ENCODE data around the gene DOP1A. TPM values are rescaled to one million over a fixed set of nuclear protein-coding genes. Genes with fewer than 3 reads are reported as not detected.
A peak's percentile ranks its signal among the peaks of the same experiment; 100 is the strongest.

The DOP1A gene, protein sequence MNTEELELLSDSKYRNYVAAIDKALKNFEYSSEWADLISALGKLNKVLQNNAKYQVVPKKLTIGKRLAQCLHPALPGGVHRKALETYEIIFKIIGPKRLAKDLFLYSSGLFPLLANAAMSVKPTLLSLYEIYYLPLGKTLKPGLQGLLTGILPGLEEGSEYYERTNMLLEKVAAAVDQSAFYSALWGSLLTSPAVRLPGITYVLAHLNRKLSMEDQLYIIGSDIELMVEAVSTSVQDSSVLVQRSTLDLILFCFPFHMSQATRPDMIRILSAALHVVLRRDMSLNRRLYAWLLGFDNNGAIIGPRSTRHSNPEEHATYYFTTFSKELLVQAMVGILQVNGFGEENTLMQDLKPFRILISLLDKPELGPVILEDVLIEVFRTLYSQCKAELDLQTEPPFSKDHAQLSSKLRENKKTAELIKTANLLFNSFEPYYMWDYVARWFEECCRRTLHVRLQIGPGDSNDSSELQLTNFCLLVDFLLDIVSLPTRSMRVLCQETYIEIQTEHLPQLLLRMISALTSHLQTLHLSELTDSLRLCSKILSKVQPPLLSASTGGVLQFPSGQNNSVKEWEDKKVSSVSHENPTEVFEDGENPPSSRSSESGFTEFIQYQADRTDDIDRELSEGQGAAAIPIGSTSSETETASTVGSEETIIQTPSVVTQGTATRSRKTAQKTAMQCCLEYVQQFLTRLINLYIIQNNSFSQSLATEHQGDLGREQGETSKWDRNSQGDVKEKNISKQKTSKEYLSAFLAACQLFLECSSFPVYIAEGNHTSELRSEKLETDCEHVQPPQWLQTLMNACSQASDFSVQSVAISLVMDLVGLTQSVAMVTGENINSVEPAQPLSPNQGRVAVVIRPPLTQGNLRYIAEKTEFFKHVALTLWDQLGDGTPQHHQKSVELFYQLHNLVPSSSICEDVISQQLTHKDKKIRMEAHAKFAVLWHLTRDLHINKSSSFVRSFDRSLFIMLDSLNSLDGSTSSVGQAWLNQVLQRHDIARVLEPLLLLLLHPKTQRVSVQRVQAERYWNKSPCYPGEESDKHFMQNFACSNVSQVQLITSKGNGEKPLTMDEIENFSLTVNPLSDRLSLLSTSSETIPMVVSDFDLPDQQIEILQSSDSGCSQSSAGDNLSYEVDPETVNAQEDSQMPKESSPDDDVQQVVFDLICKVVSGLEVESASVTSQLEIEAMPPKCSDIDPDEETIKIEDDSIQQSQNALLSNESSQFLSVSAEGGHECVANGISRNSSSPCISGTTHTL (N-terminal part only)
- total RNA-seq (2014; rRNA removed; shearing (Covaris generic)) = 5.3 and 11.5 TPM in 2 replicates
- 2.5 and 3.7 TPM in 2 replicates for polyA plus RNA-seq (2015; cell fraction: cytosol; rRNA removed)
- 17.3 and 22.3 TPM in 2 replicates for polyA plus RNA-seq (2015; cell fraction: nucleus; rRNA removed)

GRCh38 chr6:83067448-83068439 lies at the start of gene DOP1A:
Gene DOP1A (plus strand): TSS chr6:83067671. CDS start chr6:83096978, 29,307 bp downstream.
- in situ Hi-C loops (cut with HindIII; ENCODE audit: low pct_unique_long_range_greater_than_20kb, low sequenced_read_pairs) = no loop called here
- DNase-seq (ENCODE audit: low read depth, low spot score) = peak; percentile 91

GRCh38 chr6:83019741-83020140 lies 47.7 kb upstream of the DOP1A start:
- in situ Hi-C loops (cut with HindIII; ENCODE audit: low pct_unique_long_range_greater_than_20kb, low sequenced_read_pairs) = no loop called here

DNA sequence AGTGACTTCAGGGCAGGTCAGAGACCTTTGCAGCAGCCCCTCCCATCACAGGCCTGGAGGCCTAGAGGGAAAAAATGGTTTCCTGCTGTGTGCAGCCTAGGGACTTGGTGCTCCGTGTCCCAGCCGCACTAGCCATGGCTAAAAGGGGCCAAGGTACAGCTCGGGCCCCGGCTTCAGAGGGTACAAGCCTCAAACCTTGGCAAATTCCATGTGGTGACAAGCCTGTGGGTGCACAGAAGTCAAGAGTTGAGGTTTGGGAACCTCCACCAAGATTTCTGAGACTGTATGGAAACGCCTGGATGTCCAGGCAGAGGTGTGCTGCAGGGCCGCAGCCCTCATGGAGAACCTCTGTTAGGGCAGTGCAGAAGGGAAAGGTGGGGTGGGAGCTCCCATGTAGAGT lies 35.8 kb upstream of the DOP1A start:
- DNase-seq (ENCODE audit: low read depth, low spot score) = no peak
- in situ Hi-C loops (cut with HindIII; ENCODE audit: low pct_unique_long_range_greater_than_20kb, low sequenced_read_pairs) = no loop called here

More at GRCh38 chr6:83019741-83020140, 47.7 kb upstream of the DOP1A start:
- DNase-seq (ENCODE audit: low read depth, low spot score) = no peak

DNA sequence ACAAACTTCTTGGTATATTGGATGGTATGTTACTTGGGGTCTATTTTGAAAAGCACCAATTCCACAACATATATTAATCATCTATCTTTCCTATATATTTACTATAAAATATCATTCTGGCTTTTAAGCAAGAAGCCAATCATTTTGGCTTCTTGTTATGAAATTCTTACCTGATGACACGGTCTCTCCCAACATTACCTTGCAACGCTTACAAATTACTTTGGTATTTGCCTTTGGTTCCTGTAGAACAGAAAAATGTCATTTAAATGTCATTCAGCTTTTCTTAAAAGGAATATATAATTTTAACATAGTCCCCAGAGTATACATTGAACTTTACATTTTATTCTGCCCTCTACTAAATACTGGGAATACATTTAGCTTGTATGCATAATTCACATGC lies 29.2 kb upstream of the DOP1A start:
- no peak for DNase-seq (ENCODE audit: low read depth, low spot score)

DNA sequence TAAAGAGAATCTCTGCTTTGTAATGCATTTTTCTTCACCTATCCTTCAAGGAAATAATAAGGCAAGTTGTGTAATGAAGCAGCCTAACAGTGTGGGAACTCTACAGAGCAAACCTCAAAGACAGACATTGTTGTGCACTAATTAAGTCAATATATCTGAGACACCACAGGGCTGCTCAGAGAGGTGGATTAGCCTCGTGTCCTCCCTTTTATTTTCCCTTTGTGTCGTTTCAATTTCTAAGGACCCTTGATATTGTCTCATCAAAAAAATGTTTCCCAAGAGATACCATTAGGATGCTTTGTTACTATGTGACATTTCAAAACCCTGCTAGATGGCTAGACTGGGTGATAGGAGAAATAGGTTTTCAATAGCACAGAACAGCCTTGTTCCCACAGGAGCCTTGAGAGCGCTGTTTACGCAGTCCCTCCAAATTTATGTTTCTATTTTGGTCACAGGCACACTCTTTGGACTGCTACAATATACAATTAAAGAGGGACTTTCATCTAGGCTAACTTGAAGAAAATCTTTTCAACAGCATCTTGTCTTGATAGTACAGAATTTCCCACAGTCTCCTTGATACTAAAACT lies 24.9 kb upstream of the DOP1A start:
- peak; percentile 26 for DNase-seq (ENCODE audit: low read depth, low spot score)
- in situ Hi-C loops (cut with HindIII; ENCODE audit: low pct_unique_long_range_greater_than_20kb, low sequenced_read_pairs) = no loop called here

More for the DNA sequence above, 29.2 kb upstream of the DOP1A start:
- in situ Hi-C loops (cut with HindIII; ENCODE audit: low pct_unique_long_range_greater_than_20kb, low sequenced_read_pairs) = no loop called here

DNA sequence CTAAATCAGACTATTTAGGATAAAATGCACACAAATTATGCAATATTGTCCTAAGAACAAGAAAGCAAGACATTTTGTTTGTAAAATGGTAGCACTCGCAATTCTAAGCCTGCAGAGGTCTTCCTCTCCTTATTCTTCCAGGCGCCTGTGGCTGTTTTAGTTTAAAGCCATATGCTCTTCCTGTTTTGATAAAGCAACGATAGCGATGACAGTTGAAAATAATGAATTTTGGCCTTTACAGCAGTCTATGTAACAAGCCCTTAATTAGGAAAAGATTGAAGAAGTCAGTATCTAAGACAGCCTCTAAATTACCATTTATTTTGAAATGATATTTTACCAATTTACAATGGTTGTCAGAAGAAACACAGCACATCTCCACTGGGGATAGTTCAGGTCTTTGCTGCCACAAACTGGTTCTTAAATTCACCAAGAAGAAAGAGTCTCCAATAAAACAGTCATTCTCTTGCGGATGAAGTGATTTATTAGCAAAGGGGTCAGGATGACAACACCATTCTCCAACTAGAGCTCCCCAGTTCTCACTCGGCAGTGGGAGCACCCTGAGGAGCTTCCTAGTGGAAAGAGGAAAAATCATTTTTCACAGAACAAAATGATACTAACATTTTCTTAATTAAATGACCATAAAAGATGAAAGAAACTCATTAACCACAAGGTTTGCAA lies 23.2 kb upstream of the DOP1A start:
- DNase-seq (ENCODE audit: low read depth, low spot score) = no peak
- in situ Hi-C loops (cut with HindIII; ENCODE audit: low pct_unique_long_range_greater_than_20kb, low sequenced_read_pairs) = no loop called here

DNA sequence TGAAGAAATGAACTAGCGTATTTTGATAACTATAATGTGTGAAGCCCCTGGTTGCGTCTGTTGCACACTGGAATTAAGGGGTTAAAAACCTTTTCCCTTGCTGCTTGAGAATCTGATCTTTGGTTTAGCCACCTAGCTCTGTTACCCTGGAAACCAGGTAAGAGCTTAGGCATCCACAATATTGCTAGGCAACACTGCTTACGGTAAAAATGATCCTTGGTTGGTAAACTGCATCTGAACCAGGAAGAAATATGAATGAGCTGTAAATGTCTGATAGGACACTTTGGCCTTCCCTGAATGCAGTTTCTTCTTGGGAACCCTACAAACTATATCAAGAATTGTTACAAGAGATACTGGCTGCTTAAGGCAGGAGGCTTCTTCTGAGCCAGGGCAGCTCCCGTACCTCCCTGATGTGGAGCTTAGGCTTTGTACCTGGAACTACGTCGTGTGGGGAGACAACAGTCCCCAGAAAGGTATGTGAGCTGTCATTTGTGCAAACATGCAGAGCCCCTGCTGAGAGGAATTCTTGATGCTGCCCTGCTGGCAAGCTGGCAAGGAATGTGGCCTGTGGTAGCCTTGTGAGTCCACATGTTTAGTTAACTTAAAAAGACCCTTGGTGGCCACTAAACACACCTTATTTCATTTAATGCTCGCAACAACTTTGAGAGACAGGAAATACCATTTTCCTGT lies 20.3 kb upstream of the DOP1A start:
- DNase-seq (ENCODE audit: low read depth, low spot score) = no peak
- in situ Hi-C loops (cut with HindIII; ENCODE audit: low pct_unique_long_range_greater_than_20kb, low sequenced_read_pairs) = no loop called here

DNA sequence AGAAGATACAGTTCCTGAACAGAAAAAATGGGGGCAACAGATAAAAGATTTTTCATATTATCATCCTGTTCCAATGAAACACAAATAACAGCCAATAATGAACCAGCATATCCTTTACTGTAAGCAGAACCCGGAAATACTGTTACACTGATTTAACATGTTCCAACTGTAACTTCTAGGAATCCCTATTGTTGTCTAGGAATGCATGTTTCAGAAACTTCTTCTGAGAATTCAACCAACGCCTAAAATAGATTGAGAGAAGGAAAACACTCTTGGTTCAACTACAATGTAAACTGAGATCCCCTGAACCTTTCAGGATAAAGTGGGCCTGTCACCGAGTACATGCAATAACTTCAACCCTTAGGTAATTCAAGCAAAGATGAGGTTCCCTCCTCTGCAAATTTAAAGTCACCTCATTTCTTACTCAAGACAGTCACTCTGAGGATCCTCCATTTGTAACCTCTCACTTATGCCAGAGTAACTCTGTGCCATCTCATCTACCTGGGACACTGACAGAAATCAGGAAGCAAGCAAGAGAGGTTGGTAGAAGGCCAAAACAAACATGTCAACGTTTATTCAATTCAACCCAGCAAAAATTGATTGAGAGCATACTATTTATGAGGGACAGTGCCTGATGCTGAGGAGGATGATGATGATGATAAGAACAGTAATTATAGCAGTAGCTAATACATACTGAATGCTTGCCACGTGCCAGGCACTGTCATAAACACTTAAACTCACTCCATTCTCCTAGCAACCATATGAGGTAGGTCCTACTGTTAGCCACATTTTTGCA lies 15.9 kb upstream of the DOP1A start:
- no peak for DNase-seq (ENCODE audit: low read depth, low spot score)
- in situ Hi-C loops (cut with HindIII; ENCODE audit: low pct_unique_long_range_greater_than_20kb, low sequenced_read_pairs) = no loop called here

GRCh38 chr6:83053678-83054077 lies 13.8 kb upstream of the DOP1A start:
- no peak for DNase-seq (ENCODE audit: low read depth, low spot score)
- in situ Hi-C loops (cut with HindIII; ENCODE audit: low pct_unique_long_range_greater_than_20kb, low sequenced_read_pairs) = no loop called here

- in situ Hi-C loops (cut with HindIII; ENCODE audit: low pct_unique_long_range_greater_than_20kb, low sequenced_read_pairs) = no loop called here
- DNase-seq (ENCODE audit: low read depth, low spot score) = peak; percentile 59
These were observed 12.0 kb upstream of the DOP1A start for GRCh38 chr6:83055366-83055964.

DNA sequence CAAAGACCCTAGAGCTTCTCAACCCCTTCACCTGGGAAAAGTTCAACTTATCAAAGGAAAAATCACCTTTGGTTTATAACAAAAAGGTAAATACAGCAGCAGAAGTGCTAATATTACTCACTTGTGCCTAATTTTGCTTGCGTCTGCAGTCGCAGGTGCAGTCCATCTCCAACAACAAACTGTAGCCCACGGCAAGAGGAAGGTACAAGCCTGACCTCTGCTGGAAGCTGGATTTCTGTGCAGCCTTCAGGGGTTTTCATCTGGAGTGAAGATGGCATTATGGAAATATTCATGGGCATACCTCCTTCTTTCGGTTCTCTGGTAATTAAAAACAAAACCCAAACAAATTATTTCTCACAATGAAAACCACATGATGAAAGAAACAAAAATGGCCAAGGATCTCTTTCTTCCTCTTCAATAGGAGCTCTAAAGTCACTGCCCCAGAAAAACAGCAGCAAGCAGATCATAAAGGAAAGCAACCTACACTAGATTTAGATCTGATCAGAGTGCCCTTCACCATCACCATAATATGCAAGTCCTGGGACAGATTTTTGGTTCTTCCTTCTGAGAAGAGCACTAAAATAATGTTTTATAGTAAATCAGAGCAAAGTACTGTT lies 9.7 kb upstream of the DOP1A start:
- in situ Hi-C loops (cut with HindIII; ENCODE audit: low pct_unique_long_range_greater_than_20kb, low sequenced_read_pairs) = no loop called here

GRCh38 chr6:83061190-83061589 lies 6.3 kb upstream of the DOP1A start:
- in situ Hi-C loops (cut with HindIII; ENCODE audit: low pct_unique_long_range_greater_than_20kb, low sequenced_read_pairs) = no loop called here

More for the DNA sequence above, 9.7 kb upstream of the DOP1A start:
- DNase-seq (ENCODE audit: low read depth, low spot score) = peak; percentile 62

GRCh38 chr6:83062225-83062624 lies 5.2 kb upstream of the DOP1A start:
- in situ Hi-C loops (cut with HindIII; ENCODE audit: low pct_unique_long_range_greater_than_20kb, low sequenced_read_pairs) = no loop called here

More at GRCh38 chr6:83061190-83061589, 6.3 kb upstream of the DOP1A start:
- no peak for DNase-seq (ENCODE audit: low read depth, low spot score)

More at GRCh38 chr6:83062225-83062624, 5.2 kb upstream of the DOP1A start:
- DNase-seq (ENCODE audit: low read depth, low spot score) = no peak
